Measurements from ENCODE around the gene GNG12. TPM values are rescaled to one million over a fixed set of nuclear protein-coding genes. Genes with fewer than 3 reads are reported as not detected.

Gene GNG12
- total RNA-seq, 1 donor from 2014 or later: 71.5 TPM

DNA sequence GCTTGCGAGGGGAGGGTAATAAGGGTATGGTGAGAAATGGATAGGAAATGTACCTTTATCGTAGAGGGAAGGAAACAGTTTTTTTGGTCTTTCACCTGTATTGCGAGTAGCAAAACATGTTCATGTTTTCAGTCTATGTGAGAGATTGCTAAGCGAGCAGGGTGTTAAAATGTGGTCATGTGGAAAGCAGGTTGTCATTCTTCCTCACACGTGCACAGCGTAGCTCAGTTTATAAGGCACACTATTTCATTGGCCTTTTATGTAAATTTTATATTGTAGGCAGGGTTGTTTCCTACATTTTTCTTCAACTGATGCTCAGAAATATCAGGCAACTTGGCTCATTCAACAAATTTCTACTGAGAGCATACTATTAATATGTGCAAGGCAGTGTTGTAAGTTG, 18.5 kb upstream of the GNG12 start:
- Histone ChIP-seq H3K27me3 (no peaks in the 10 kb centered on the region), H3K4me3 (no peak overlapping the region), H3K4me1 (peaks cover 17% of the 10 kb centered on the region), H3K9me3 (no peaks in the 10 kb centered on the region), H3K36me3 (no peaks in the 10 kb centered on the region), H3K27ac (no peak overlapping the region)
- DNase-seq (ENCODE audit: extremely low spot score in 2 of 2): no peak
- TF ChIP-seq POLR2A (IDR thresholded peaks at IDR 0.05) (no peak), POLR2AphosphoS5 (IDR thresholded peaks at IDR 0.05; ENCODE audit: insufficient read depth in 1 of 2, low read depth in 1 of 2) (no peak)
- TF ChIP-seq, protein P1, sequence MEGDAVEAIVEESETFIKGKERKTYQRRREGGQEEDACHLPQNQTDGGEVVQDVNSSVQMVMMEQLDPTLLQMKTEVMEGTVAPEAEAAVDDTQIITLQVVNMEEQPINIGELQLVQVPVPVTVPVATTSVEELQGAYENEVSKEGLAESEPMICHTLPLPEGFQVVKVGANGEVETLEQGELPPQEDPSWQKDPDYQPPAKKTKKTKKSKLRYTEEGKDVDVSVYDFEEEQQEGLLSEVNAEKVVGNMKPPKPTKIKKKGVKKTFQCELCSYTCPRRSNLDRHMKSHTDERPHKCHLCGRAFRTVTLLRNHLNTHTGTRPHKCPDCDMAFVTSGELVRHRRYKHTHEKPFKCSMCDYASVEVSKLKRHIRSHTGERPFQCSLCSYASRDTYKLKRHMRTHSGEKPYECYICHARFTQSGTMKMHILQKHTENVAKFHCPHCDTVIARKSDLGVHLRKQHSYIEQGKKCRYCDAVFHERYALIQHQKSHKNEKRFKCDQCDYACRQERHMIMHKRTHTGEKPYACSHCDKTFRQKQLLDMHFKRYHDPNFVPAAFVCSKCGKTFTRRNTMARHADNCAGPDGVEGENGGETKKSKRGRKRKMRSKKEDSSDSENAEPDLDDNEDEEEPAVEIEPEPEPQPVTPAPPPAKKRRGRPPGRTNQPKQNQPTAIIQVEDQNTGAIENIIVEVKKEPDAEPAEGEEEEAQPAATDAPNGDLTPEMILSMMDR (IDR thresholded peaks at IDR 0.05): no peak
- intact Hi-C loops (cut with DNase I): loop anchor here (10.0 kb wide), 1 partner anchor 263 kb away; no protein-coding TSS in a partner anchor

- H3K27me3 ChIP-seq: no peaks in the 10 kb centered on the region
- H3K9me3 ChIP-seq: no peaks in the 10 kb centered on the region
- TF ChIP-seq POLR2AphosphoS5 (IDR thresholded peaks at IDR 0.05; ENCODE audit: insufficient read depth in 1 of 2, low read depth in 1 of 2): no peak
- TF ChIP-seq, protein P1 (IDR thresholded peaks at IDR 0.05): no peak
- TF ChIP-seq POLR2A (IDR thresholded peaks at IDR 0.05): no peak
- H3K36me3 ChIP-seq: no peaks in the 10 kb centered on the region
- DNase-seq (ENCODE audit: extremely low spot score in 2 of 2): no peak
- H3K27ac ChIP-seq: no peak overlapping the region
- intact Hi-C loops (cut with DNase I): loop anchor here (10.0 kb wide), 1 partner anchor 264 kb away; no protein-coding TSS in a partner anchor
- no peak overlapping the region for H3K4me3 ChIP-seq
- H3K4me1 ChIP-seq: peaks cover 11% of the 10 kb centered on the region
Observed at GRCh38 chr1:67850611-67851075, 17.4 kb upstream of the GNG12 start.

DNA sequence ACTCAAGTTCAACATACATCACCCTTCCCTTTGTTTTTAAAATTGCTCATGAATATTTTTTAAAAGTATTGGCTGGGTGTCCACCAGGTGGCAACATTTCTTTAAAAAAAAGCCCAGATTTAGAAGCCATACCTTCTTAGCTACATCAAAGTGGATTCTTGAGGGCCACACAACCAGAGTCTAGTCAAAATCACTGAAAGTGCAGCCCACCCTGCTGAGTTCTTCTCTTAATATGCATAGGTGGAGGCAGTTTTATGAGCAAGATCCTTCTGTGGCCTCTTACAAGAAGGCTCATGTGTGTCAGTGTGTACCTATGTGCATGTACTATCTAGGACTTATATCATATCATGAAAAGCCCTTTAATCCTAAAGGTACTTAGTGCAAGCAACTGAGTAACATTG, 16.9 kb upstream of the GNG12 start:
- TF ChIP-seq POLR2AphosphoS5 (IDR thresholded peaks at IDR 0.05; ENCODE audit: insufficient read depth in 1 of 2, low read depth in 1 of 2) (no peak), POLR2A (IDR thresholded peaks at IDR 0.05) (no peak)
- TF ChIP-seq, protein P1 (IDR thresholded peaks at IDR 0.05): peak in 2 of 3 experiments; percentile 37 to 49
- Histone ChIP-seq H3K36me3 (no peaks in the 10 kb centered on the region), H3K9me3 (no peaks in the 10 kb centered on the region), H3K27ac (no peak overlapping the region), H3K4me3 (no peak overlapping the region), H3K4me1 (peaks cover 11% of the 10 kb centered on the region), H3K27me3 (no peaks in the 10 kb centered on the region)
- DNase-seq (ENCODE audit: extremely low spot score in 2 of 2): no peak
- intact Hi-C loops (cut with DNase I): loop anchor here (10.0 kb wide), 1 partner anchor 265 kb away; no protein-coding TSS in a partner anchor

GRCh38 chr1:67847466-67847865, 14.2 kb upstream of the GNG12 start:
- Histone ChIP-seq H3K27ac (no peak overlapping the region), H3K4me3 (no peak overlapping the region), H3K4me1 (peaks cover 11% of the 10 kb centered on the region), H3K27me3 (no peaks in the 10 kb centered on the region), H3K36me3 (no peaks in the 10 kb centered on the region), H3K9me3 (no peaks in the 10 kb centered on the region)
- TF ChIP-seq POLR2AphosphoS5 (IDR thresholded peaks at IDR 0.05; ENCODE audit: insufficient read depth in 1 of 2, low read depth in 1 of 2) (peak in 1 of 2 donors; percentile 11), POLR2A (IDR thresholded peaks at IDR 0.05) (no peak)
- TF ChIP-seq, protein P1 (IDR thresholded peaks at IDR 0.05): no peak
- DNase-seq (ENCODE audit: extremely low spot score in 2 of 2): no peak
- intact Hi-C loops (cut with DNase I): loop anchor here (5.0 kb wide), 1 partner anchor 85 kb away; no protein-coding TSS in a partner anchor

DNA sequence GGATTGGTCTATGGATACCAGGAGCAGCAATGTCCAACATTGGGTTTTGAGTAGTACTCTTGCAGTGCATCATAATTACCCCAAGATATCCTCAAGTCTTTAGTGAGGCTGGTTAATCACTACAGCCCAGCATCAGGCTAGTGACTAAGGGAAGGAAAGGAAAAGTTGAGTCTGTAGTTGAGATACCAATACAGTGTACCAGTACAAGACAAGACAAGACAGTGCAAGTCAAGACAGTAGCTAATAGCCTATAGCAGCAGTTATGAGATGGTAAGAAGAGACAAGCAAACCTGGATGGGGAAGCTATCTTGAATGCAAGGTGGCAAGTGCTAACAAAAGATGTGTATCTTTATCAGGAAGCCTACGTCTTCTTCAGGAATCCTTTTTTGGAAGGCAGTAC, 13.3 kb upstream of the GNG12 start:
- intact Hi-C loops (cut with DNase I): loop anchor here (5.0 kb wide), 1 partner anchor 84 kb away; no protein-coding TSS in a partner anchor
- H3K27ac ChIP-seq: no peak overlapping the region

More for the DNA sequence above, 13.3 kb upstream of the GNG12 start:
- H3K27me3 ChIP-seq: no peaks in the 10 kb centered on the region
- no peak for DNase-seq (ENCODE audit: extremely low spot score in 2 of 2)
- TF ChIP-seq POLR2AphosphoS5 (IDR thresholded peaks at IDR 0.05; ENCODE audit: insufficient read depth in 1 of 2, low read depth in 1 of 2) (no peak), POLR2A (IDR thresholded peaks at IDR 0.05) (no peak)
- TF ChIP-seq, protein P1 (IDR thresholded peaks at IDR 0.05): no peak
- no peaks in the 10 kb centered on the region for H3K36me3 ChIP-seq
- H3K4me1 ChIP-seq: peaks cover 11% of the 10 kb centered on the region
- H3K9me3 ChIP-seq: no peaks in the 10 kb centered on the region
- no peak overlapping the region for H3K4me3 ChIP-seq
